IPS-15b (cell line): ENCODE results near the gene RNF123.
A peak's percentile ranks its signal among the peaks of the same experiment; 100 is the strongest.
"Not testable (repeated sequence)": the region's sequence is repeated elsewhere in the genome, so short reads cannot be mapped to it uniquely, and the experiment has no call there.

Experiments used
- H3K27me3 ChIP-seq: one replicate; pipeline ENCODE4 v1.6.1; 2013; ENCODE audit warnings: low read length; ENCODE audit not compliant: control insufficient read depth, insufficient read depth
- H3K36me3 ChIP-seq: one replicate; pipeline ENCODE4 v1.6.1; 2013; ENCODE audit warnings: low read length; ENCODE audit not compliant: control insufficient read depth, insufficient read depth
- H3K4me1 ChIP-seq: one replicate; pipeline ENCODE4 v1.6.1; 2013; ENCODE audit warnings: mild to moderate bottlenecking, low read length; ENCODE audit not compliant: control insufficient read depth, insufficient read depth
- H3K4me3 ChIP-seq: one replicate; pipeline ENCODE4 v1.5.1; 2013; ENCODE audit warnings: low read depth, low read length
- H3K9ac ChIP-seq: one replicate; pipeline ENCODE4 v1.6.1; 2013; ENCODE audit warnings: low read depth, mild to moderate bottlenecking, low read length
- H3K9me3 ChIP-seq: one replicate; pipeline ENCODE4 v1.6.1; 2013; ENCODE audit warnings: mild to moderate bottlenecking, low read length; ENCODE audit not compliant: control insufficient read depth, insufficient read depth

Gene RNF123

GRCh38 chr3:49685846-49686245 lies 3.5 kb upstream of the RNF123 start:
- Histone ChIP-seq H3K36me3 (peaks cover 36% of the 10 kb centered on the region), H3K9ac (peak overlapping the region; percentile 24), H3K4me3 (peak overlapping the region; percentile 52)
- not testable (repeated sequence) for H3K9me3 ChIP-seq, H3K4me1 ChIP-seq, H3K27me3 ChIP-seq

- H3K4me1 ChIP-seq, H3K27me3 ChIP-seq, H3K9ac ChIP-seq, H3K9me3 ChIP-seq: not testable (repeated sequence)
- H3K36me3 ChIP-seq, result peaks cover 32% of the 10 kb centered on the region
- H3K4me3 ChIP-seq, result peak overlapping the region; percentile 52
Observed at GRCh38 chr3:49686346-49686745, 3.0 kb upstream of the RNF123 start.

GRCh38 chr3:49686769-49687423 lies 2.5 kb upstream of the RNF123 start:
- H3K27me3 ChIP-seq, H3K9me3 ChIP-seq, H3K9ac ChIP-seq, H3K4me1 ChIP-seq: not testable (repeated sequence)
- Histone ChIP-seq H3K36me3 (peaks cover 27% of the 10 kb centered on the region), H3K4me3 (peak overlapping the region; percentile 52)

GRCh38 chr3:49687424-49687795 lies 1.9 kb upstream of the RNF123 start:
- H3K4me1 ChIP-seq, H3K27me3 ChIP-seq, H3K9ac ChIP-seq, H3K9me3 ChIP-seq: not testable (repeated sequence)
- Histone ChIP-seq H3K36me3 (peaks cover 22% of the 10 kb centered on the region), H3K4me3 (peak overlapping the region; percentile 52)

GRCh38 chr3:49688338-49689045 lies 865 bp upstream of the RNF123 start:
- H3K36me3 ChIP-seq, result peaks cover 11% of the 10 kb centered on the region
- H3K9ac ChIP-seq, result peak overlapping the region; percentile 60
- H3K4me3 ChIP-seq, result peak overlapping the region; percentile 82
- H3K9me3 ChIP-seq, H3K27me3 ChIP-seq, H3K4me1 ChIP-seq: not testable (repeated sequence)

- H3K9ac ChIP-seq, result peak overlapping the region; percentile 60
Observed at GRCh38 chr3:49689908-49690624, 709 bp downstream of the RNF123 start.

GRCh38 chr3:49690856-49691255 lies 1.5 kb downstream of the RNF123 start:
- not testable (repeated sequence) for H3K36me3 ChIP-seq, H3K4me3 ChIP-seq, H3K4me1 ChIP-seq, H3K27me3 ChIP-seq, H3K9me3 ChIP-seq, H3K9ac ChIP-seq

More at GRCh38 chr3:49689908-49690624, 709 bp downstream of the RNF123 start:
- H3K9me3 ChIP-seq, H3K27me3 ChIP-seq, H3K36me3 ChIP-seq, H3K4me1 ChIP-seq: not testable (repeated sequence)
- peak overlapping the region; percentile 82 for H3K4me3 ChIP-seq

GRCh38 chr3:49691481-49691880 lies 2.1 kb downstream of the RNF123 start:
- H3K36me3 ChIP-seq, H3K4me1 ChIP-seq, H3K4me3 ChIP-seq, H3K9ac ChIP-seq, H3K9me3 ChIP-seq, H3K27me3 ChIP-seq: not testable (repeated sequence)

- H3K27me3 ChIP-seq, H3K4me1 ChIP-seq, H3K9me3 ChIP-seq, H3K9ac ChIP-seq, H3K36me3 ChIP-seq, H3K4me3 ChIP-seq: not testable (repeated sequence)
Observed at GRCh38 chr3:49694409-49695070, 5.2 kb downstream of the RNF123 start.

GRCh38 chr3:49695350-49696015 lies 6.1 kb downstream of the RNF123 start:
- not testable (repeated sequence) for H3K27me3 ChIP-seq, H3K4me1 ChIP-seq, H3K36me3 ChIP-seq, H3K9ac ChIP-seq, H3K4me3 ChIP-seq, H3K9me3 ChIP-seq

GRCh38 chr3:49699281-49699979 lies 10.1 kb downstream of the RNF123 start:
- no peaks in the 10 kb centered on the region for H3K4me1 ChIP-seq
- H3K9ac ChIP-seq, result no peak overlapping the region
- no peak overlapping the region for H3K4me3 ChIP-seq
- H3K27me3 ChIP-seq, result no peaks in the 10 kb centered on the region
- peaks cover 23% of the 10 kb centered on the region for H3K36me3 ChIP-seq
- H3K9me3 ChIP-seq, result no peaks in the 10 kb centered on the region
